ENCODE measurements around the gene TNNT3.

- TF ChIP-seq EP300 (IDR thresholded peaks at IDR 0.05; ENCODE audit: borderline replicate concordance) (no peak), CEBPB (IDR thresholded peaks at IDR 0.05) (no peak), FOXM1 (IDR thresholded peaks at IDR 0.05; ENCODE audit: borderline replicate concordance, low read depth) (no peak), TAF1 (IDR thresholded peaks at IDR 0.05; ENCODE audit: low read depth) (no peak), REST (IDR thresholded peaks at IDR 0.05; ENCODE audit: low read depth) (no peak), YY1 (IDR thresholded peaks at IDR 0.05; ENCODE audit: low read depth) (no peak), EGR1 (IDR thresholded peaks at IDR 0.05) (no peak), TEAD4 (IDR thresholded peaks at IDR 0.05) (no peak), RAD21 (IDR thresholded peaks at IDR 0.05; ENCODE audit: low read depth) (no peak), ZBTB7A (IDR thresholded peaks at IDR 0.05; ENCODE audit: low read depth) (no peak), USF1 (IDR thresholded peaks at IDR 0.05) (no peak), NFIC (IDR thresholded peaks at IDR 0.05) (no peak), CREB1 (IDR thresholded peaks at IDR 0.05; ENCODE audit: low read depth) (no peak), MAX (IDR thresholded peaks at IDR 0.05) (no peak)
These were observed 26.9 kb upstream of the TNNT3 start for GRCh38 chr11:1892558-1892957.
